ENCODE results near the gene TDRD6. TPM values are rescaled to one million over a fixed set of nuclear protein-coding genes. Genes with fewer than 3 reads are reported as not detected.

TDRD6 gene
- total RNA-seq, 2 experiments from 2014 or later, result not detected

DNA sequence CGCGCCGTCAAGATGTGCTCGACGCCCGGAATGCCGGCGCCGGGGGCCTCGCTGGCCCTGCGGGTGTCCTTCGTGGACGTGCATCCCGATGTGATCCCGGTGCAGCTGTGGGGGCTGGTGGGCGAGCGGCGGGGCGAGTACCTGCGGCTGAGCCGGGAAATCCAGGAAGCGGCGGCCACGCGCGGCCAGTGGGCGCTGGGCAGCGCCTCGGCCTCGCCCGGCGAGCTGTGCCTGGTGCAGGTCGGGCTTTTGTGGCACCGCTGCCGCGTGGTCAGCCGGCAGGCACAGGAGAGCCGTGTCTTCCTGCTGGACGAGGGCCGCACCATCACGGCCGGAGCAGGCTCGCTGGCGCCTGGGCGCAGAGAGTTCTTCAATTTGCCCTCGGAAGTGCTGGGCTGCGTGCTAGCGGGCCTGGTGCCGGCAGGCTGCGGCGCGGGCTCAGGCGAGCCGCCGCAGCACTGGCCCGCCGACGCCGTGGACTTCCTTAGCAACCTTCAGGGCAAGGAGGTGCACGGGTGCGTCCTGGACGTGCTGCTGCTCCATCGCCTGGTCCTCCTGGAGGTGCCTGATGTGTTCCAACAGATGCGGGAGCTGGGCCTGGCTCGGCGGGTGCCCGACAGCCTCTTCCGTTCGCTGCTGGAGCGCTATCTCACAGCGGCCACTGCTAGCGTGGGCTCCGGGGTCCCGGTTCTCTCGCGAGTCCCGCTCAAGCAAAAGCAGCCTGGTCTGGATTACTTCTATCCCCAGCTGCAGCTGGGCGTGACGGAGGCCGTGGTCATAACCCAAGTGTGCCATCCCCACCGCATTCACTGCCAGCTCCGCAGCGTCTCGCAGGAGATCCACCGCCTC is 656 bp downstream of the TDRD6 start:
- DNase-seq (no peak), ATAC-seq (no peak)
- ChIA-PET CTCF (no interaction called here), POLR2A (no interaction called here)
- H3K27ac Mint-ChIP-seq, result no peak overlapping the region
- TF ChIP-seq, protein P1, sequence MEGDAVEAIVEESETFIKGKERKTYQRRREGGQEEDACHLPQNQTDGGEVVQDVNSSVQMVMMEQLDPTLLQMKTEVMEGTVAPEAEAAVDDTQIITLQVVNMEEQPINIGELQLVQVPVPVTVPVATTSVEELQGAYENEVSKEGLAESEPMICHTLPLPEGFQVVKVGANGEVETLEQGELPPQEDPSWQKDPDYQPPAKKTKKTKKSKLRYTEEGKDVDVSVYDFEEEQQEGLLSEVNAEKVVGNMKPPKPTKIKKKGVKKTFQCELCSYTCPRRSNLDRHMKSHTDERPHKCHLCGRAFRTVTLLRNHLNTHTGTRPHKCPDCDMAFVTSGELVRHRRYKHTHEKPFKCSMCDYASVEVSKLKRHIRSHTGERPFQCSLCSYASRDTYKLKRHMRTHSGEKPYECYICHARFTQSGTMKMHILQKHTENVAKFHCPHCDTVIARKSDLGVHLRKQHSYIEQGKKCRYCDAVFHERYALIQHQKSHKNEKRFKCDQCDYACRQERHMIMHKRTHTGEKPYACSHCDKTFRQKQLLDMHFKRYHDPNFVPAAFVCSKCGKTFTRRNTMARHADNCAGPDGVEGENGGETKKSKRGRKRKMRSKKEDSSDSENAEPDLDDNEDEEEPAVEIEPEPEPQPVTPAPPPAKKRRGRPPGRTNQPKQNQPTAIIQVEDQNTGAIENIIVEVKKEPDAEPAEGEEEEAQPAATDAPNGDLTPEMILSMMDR (IDR thresholded peaks at IDR 0.05), result no peak
- no peaks in the 10 kb centered on the region for H3K27me3 Mint-ChIP-seq
- H3K4me1 Mint-ChIP-seq (ENCODE audit: low read depth), result no peaks in the 10 kb centered on the region
- H3K36me3 Mint-ChIP-seq (ENCODE audit: low read depth), result no peaks in the 10 kb centered on the region
- H3K9me3 Mint-ChIP-seq, result no peaks in the 10 kb centered on the region
- intact Hi-C loops (cut with micrococcal nuclease), result no loop called here
- no peak overlapping the region for H3K4me3 Mint-ChIP-seq

DNA sequence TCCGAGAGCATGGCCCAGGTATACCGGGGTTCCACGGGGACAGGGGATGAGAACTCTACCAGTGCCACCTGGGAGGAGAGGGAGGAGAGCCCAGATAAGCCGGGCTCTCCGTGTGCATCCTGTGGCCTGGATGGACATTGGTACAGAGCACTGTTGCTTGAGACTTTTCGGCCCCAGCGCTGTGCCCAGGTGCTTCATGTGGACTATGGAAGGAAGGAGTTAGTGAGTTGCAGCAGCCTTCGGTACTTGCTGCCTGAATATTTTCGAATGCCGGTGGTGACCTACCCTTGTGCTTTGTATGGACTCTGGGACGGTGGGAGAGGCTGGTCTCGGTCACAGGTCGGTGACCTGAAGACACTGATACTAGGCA is 1.3 kb downstream of the TDRD6 start:
- ATAC-seq (no peak), DNase-seq (no peak)
- H3K27ac Mint-ChIP-seq, result no peak overlapping the region
- TF ChIP-seq, protein P1 (IDR thresholded peaks at IDR 0.05), result no peak
- no peaks in the 10 kb centered on the region for H3K4me1 Mint-ChIP-seq (ENCODE audit: low read depth)
- ChIA-PET POLR2A (no interaction called here), CTCF (no interaction called here)
- intact Hi-C loops (cut with micrococcal nuclease), result no loop called here
- no peaks in the 10 kb centered on the region for H3K9me3 Mint-ChIP-seq
- no peaks in the 10 kb centered on the region for H3K27me3 Mint-ChIP-seq
- no peaks in the 10 kb centered on the region for H3K36me3 Mint-ChIP-seq (ENCODE audit: low read depth)
- H3K4me3 Mint-ChIP-seq, result no peak overlapping the region

DNA sequence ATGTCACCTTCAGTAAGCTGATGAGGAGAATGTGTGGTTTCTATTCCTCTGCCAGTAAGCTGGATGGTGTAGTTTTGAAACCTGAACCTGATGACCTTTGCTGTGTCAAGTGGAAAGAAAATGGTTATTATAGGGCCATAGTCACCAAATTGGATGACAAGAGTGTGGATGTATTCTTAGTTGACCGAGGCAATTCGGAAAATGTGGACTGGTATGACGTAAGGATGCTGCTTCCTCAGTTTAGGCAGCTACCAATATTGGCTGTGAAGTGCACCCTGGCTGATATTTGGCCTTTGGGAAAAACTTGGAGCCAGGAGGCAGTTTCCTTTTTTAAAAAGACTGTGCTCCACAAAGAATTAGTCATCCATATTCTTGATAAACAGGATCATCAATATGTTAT is 2.0 kb downstream of the TDRD6 start:
- no peak for ATAC-seq
- no peak for DNase-seq
- Mint-ChIP-seq H3K4me1 (ENCODE audit: low read depth) (no peaks in the 10 kb centered on the region), H3K4me3 (no peak overlapping the region), H3K9me3 (no peaks in the 10 kb centered on the region), H3K36me3 (ENCODE audit: low read depth) (no peaks in the 10 kb centered on the region), H3K27me3 (no peaks in the 10 kb centered on the region), H3K27ac (no peak overlapping the region)
- TF ChIP-seq, protein P1 (IDR thresholded peaks at IDR 0.05), result no peak
- ChIA-PET POLR2A (no interaction called here), CTCF (no interaction called here)
- intact Hi-C loops (cut with micrococcal nuclease), result no loop called here

DNA sequence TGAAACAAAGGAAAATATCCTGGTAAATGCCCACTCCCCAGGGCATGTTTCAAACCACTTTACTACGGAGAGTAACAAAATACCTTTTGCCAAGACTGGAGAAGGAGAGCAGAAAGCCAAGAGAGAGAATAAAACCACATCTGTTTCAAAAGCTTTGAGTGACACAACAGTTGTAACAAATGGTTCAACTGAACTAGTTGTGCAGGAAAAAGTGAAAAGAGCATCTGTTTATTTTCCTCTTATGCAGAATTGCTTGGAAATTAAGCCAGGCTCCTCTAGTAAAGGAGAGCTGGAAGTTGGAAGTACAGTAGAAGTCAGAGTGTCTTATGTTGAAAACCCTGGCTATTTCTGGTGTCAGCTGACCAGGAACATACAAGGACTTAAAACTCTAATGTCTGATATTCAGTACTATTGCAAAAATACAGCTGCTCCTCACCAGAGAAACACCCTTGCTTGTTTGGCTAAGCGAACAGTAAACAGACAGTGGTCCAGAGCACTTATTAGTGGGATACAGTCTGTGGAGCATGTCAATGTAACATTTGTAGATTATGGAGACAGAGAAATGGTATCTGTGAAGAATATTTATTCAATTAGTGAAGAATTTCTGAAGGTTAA is 2.6 kb downstream of the TDRD6 start:
- Mint-ChIP-seq H3K4me3 (no peak overlapping the region), H3K27me3 (no peaks in the 10 kb centered on the region), H3K4me1 (ENCODE audit: low read depth) (no peaks in the 10 kb centered on the region), H3K9me3 (no peaks in the 10 kb centered on the region), H3K36me3 (ENCODE audit: low read depth) (no peaks in the 10 kb centered on the region), H3K27ac (no peak overlapping the region)
- DNase-seq (no peak), ATAC-seq (no peak)
- ChIA-PET CTCF (no interaction called here), POLR2A (no interaction called here)
- intact Hi-C loops (cut with micrococcal nuclease), result no loop called here
- TF ChIP-seq, protein P1 (IDR thresholded peaks at IDR 0.05), result no peak

DNA sequence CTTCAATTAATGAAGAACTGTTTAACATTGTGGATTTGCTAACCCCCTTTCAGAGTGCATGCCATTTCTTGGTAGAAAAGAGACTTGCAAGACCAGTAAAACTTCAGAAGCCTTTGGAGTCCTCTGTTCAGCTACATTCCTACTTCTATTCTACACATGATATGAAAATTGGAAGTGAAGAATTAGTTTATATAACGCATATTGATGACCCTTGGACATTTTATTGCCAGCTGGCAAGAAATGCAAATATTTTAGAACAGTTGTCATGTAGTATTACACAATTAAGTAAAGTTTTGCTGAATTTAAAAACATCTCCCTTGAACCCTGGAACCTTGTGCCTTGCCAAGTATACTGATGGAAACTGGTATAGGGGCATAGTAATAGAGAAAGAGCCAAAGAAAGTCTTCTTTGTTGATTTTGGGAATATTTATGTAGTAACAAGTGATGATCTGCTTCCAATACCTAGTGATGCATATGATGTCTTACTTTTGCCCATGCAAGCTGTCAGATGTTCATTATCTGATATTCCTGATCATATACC is 3.3 kb downstream of the TDRD6 start:
- H3K9me3 Mint-ChIP-seq, result no peaks in the 10 kb centered on the region
- H3K4me3 Mint-ChIP-seq, result no peak overlapping the region
- TF ChIP-seq, protein P1 (IDR thresholded peaks at IDR 0.05), result no peak
- DNase-seq (no peak), ATAC-seq (no peak)
- CTCF ChIA-PET, result no interaction called here
- H3K36me3 Mint-ChIP-seq (ENCODE audit: low read depth), result no peaks in the 10 kb centered on the region
- no peak overlapping the region for H3K27ac Mint-ChIP-seq
- POLR2A ChIA-PET, result no interaction called here
- intact Hi-C loops (cut with micrococcal nuclease), result no loop called here
- H3K27me3 Mint-ChIP-seq, result peaks cover 3% of the 10 kb centered on the region
- no peaks in the 10 kb centered on the region for H3K4me1 Mint-ChIP-seq (ENCODE audit: low read depth)
